ENCODE results near the gene ING1. TPM values are rescaled to one million over a fixed set of nuclear protein-coding genes. Genes with fewer than 3 reads are reported as not detected.
"Not testable (repeated sequence)": the region's sequence is repeated elsewhere in the genome, so short reads cannot be mapped to it uniquely, and the experiment has no call there.

The ING1 gene
- total RNA-seq, 1 donor from 2014 or later = 9.7 TPM

DNA sequence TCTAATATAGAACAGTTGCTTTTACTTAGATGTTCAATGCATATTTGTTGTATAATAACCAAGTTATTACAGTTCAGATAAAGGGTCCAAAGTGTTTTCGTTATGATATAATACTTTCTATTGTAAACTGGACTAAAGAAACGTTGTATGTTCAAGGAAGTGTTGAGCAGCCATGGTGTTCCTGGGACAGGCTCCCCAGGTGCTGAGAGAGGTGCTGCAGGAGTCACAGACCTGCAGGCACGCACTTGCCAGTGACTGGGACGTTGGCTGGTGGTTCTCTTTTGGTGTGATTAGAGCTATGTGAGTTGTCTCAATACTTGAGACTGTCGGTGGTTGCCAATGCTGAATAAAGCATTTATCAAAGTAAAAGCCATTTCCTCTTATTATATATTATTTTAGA lies 9.5 kb downstream of the ING1 start:
- H3K4me1 ChIP-seq = peaks cover 6% of the 10 kb centered on the region
- intact Hi-C loops (cut with DNase I) = no loop called here
- H3K27me3 ChIP-seq (ENCODE audit: low read depth) = no peaks in the 10 kb centered on the region
- TF ChIP-seq, protein P1, sequence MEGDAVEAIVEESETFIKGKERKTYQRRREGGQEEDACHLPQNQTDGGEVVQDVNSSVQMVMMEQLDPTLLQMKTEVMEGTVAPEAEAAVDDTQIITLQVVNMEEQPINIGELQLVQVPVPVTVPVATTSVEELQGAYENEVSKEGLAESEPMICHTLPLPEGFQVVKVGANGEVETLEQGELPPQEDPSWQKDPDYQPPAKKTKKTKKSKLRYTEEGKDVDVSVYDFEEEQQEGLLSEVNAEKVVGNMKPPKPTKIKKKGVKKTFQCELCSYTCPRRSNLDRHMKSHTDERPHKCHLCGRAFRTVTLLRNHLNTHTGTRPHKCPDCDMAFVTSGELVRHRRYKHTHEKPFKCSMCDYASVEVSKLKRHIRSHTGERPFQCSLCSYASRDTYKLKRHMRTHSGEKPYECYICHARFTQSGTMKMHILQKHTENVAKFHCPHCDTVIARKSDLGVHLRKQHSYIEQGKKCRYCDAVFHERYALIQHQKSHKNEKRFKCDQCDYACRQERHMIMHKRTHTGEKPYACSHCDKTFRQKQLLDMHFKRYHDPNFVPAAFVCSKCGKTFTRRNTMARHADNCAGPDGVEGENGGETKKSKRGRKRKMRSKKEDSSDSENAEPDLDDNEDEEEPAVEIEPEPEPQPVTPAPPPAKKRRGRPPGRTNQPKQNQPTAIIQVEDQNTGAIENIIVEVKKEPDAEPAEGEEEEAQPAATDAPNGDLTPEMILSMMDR (IDR thresholded peaks at IDR 0.05) = no peak
- no peak overlapping the region for H3K4me3 ChIP-seq
- no peak for ATAC-seq
- peaks cover 30% of the 10 kb centered on the region for H3K36me3 ChIP-seq
- no peak overlapping the region for H3K27ac ChIP-seq
- H3K9me3 ChIP-seq = no peaks in the 10 kb centered on the region
- no peak for DNase-seq

DNA sequence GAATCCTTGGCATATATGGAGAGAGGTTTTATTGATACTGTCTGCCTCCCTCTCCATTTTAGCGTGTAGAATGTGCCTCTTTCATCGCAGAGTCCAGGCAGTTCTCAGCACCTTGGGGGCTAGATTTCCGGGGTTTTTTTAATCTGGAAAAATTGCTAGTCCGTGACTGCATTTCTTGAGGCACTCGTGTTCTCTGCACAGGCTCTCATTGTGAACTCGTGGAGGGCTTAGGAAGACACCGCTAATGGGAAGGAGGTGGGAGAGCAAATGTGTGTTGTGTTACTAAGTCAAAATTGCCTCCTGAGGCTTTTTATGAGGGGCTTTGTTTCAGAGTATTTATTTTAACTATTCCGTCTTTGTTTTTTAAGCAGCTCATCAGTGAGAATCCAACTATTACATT lies 10.1 kb downstream of the ING1 start:
- H3K36me3 ChIP-seq = peaks cover 30% of the 10 kb centered on the region
- TF ChIP-seq, protein P1 (IDR thresholded peaks at IDR 0.05) = no peak
- no peak overlapping the region for H3K27ac ChIP-seq
- DNase-seq = no peak
- no peaks in the 10 kb centered on the region for H3K9me3 ChIP-seq
- ATAC-seq = no peak
- H3K4me1 ChIP-seq = no peaks in the 10 kb centered on the region
- H3K4me3 ChIP-seq = no peak overlapping the region
- intact Hi-C loops (cut with DNase I) = no loop called here
- H3K27me3 ChIP-seq (ENCODE audit: low read depth) = no peaks in the 10 kb centered on the region

DNA sequence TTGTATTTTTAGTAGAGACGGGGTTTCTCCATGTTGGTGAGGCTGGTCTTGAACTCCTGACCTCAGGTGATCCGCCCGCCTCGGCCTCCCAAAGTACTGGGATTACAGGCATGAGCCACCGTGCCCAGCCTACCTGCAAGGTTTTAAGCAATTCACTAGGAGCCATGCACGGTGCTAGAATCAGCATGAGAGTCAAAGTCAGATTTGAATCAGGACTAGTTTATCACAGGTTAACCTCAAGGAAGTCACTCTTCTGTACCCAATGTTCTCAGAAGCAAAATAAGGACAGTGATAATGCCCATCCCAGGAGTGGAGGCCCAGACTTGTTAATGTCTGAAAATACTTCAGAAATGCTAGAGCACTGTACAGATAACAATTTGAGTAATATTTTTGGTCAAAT lies 12.7 kb downstream of the ING1 start:
- intact Hi-C loops (cut with DNase I); ATAC-seq; H3K27me3 ChIP-seq (ENCODE audit: low read depth); H3K36me3 ChIP-seq; DNase-seq; H3K27ac ChIP-seq; H3K9me3 ChIP-seq; H3K4me3 ChIP-seq; H3K4me1 ChIP-seq: not testable (repeated sequence)

DNA sequence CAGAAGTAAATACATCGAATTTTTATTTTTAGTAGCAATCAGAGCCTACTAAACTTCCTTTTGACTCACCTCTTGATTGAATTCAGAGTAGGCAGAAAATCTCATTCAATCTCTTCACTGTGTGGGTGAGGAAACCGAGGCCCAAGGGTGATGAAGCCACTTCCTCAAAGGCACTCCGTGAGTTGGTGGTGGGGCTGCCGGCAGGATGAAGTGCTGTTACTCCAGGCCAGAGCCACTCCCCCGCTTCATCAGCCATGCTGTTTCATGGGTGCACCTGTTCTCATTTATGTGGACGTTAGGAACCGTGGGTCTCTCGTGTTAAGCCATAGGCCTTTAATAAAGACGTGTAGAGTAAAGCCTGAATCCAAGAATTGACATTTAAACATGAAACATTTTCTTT lies 13.2 kb downstream of the ING1 start:
- H3K4me1 ChIP-seq = no peaks in the 10 kb centered on the region
- H3K4me3 ChIP-seq = no peak overlapping the region
- ATAC-seq (peak; percentile 32 to 54), DNase-seq (no peak)
- H3K27me3 ChIP-seq (ENCODE audit: low read depth) = no peaks in the 10 kb centered on the region
- no peak overlapping the region for H3K27ac ChIP-seq
- TF ChIP-seq, protein P1 (IDR thresholded peaks at IDR 0.05) = no peak
- peaks cover under 1% of the 10 kb centered on the region for H3K36me3 ChIP-seq
- H3K9me3 ChIP-seq = no peaks in the 10 kb centered on the region
- intact Hi-C loops (cut with DNase I) = no loop called here

DNA sequence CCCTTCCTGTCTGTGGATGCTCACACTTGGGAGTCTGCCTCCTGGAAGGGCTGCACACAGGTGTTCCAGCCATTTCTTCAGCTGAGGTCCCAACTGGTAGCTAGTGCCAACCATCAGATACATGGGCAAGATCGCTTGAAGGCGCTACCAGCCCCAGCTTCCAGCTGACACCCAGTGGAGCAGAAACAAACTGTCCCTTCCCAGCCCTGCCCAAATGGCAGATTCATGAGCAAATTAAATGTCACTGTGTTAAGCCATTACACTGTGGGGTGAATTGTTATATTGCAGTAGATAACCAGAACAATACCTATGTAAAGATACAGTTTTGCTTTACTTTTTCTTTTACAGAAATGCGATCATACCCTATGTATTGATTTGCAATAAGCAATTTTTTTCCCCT lies 17.6 kb downstream of the ING1 start:
- no peak overlapping the region for H3K27ac ChIP-seq
- no peak overlapping the region for H3K4me3 ChIP-seq
- H3K36me3 ChIP-seq = no peaks in the 10 kb centered on the region
- intact Hi-C loops (cut with DNase I) = no loop called here
- TF ChIP-seq, protein P1 (IDR thresholded peaks at IDR 0.05) = no peak
- no peaks in the 10 kb centered on the region for H3K27me3 ChIP-seq (ENCODE audit: low read depth)
- no peaks in the 10 kb centered on the region for H3K4me1 ChIP-seq
- ATAC-seq (no peak), DNase-seq (no peak)
- no peaks in the 10 kb centered on the region for H3K9me3 ChIP-seq

DNA sequence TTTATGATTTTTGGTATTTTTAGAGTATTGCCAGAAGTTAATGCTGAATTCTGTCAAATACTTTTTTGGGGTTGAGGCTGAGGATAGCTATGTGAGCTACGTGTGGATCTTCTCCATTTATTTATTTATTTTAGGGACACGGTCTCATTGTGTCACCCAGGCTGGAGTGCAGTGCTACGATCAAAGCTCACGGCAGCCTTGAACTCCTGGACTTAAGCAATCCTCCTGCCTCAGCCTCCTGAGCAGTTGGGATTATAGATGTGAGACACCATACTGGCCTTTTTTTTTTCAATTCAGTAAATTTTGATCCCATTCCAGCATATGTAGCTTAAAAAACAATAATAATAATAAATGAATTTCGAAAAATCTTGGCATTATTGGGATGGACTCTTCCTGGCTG lies 21.1 kb downstream of the ING1 start:
- intact Hi-C loops (cut with DNase I) = no loop called here
- no peak overlapping the region for H3K4me3 ChIP-seq
- TF ChIP-seq, protein P1 (IDR thresholded peaks at IDR 0.05) = no peak
- H3K4me1 ChIP-seq = no peaks in the 10 kb centered on the region
- H3K27ac ChIP-seq = no peak overlapping the region
- no peaks in the 10 kb centered on the region for H3K27me3 ChIP-seq (ENCODE audit: low read depth)
- no peaks in the 10 kb centered on the region for H3K9me3 ChIP-seq
- ATAC-seq (no peak), DNase-seq (no peak)
- no peaks in the 10 kb centered on the region for H3K36me3 ChIP-seq

Measured in lower lobe of right lung (tissue), 2 donors.